Measurements from ENCODE around the gene MAPK4. TPM values are rescaled to one million over a fixed set of nuclear protein-coding genes. Genes with fewer than 3 reads are reported as not detected.
"Not testable (repeated sequence)": the region's sequence is repeated elsewhere in the genome, so short reads cannot be mapped to it uniquely, and the experiment has no call there.

Gene MAPK4
- total RNA-seq = not detected in 2 replicates

DNA sequence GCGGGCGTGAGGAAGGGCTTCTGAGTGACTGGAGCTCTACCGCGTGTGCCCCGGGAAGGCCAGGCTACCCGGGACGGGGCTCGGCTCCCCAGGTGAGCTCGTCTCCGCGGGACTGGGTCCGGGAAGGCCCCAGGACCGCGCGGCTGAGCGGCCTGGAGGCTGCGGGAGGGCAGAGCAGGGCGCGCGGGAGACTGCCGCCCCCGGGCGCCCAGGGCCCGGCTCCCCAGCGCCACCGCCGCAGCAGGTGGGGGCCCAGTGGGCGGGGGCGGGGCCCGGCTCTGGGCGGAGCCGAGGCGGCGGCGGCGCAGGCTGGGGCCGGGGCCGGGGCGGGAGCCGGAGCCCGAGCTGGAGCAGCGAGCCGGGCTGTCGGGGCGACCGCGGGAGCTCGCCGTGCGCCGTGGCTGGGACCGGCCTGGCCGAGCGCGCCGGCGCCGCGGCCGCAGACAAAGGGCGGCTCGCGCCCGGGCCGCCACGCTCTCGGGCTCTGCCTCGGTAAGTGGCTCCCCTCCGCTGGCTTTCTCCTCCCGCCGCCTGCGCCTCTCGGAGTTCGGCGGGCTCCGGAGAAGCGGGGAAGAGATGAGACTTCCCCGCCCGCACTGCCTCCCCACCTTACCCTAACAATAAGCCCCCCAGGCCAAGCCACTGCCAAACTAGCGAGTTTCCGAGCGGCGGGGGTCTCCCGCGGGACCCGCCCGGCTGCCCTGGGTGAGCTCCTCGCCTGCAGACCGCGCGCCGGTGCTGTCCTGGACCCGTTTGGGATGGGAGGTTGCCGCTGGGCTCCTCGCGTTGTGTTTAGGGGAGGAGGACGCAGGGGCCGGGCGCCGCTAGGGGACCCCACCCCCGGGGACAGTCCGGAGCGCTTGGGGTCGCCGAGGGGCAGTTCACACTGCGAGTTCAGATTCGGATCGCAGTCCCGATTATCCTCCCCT is at the start of gene MAPK4:
Gene MAPK4 (plus strand): TSS at position 336 of the 929 bp plus-strand sequence. CDS start 103,872 bp downstream, outside the sequence.
- intact Hi-C loops (cut with micrococcal nuclease) = no loop called here
- Mint-ChIP-seq H3K4me3 (ENCODE audit: low read depth) (peak within 1 kb of the TSS; percentile 26), H3K36me3 (ENCODE audit: low read depth) (no peaks in the 10 kb centered on the region), H3K27me3 (ENCODE audit: low read depth) (peaks cover 70% of the 10 kb centered on the region), H3K4me1 (ENCODE audit: low read depth) (no peaks in the 10 kb centered on the region), H3K9me3 (peaks cover 9% of the 10 kb centered on the region), H3K27ac (no peak within 1 kb of the TSS)
- DNase-seq (ENCODE audit: low spot score) = no peak

DNA sequence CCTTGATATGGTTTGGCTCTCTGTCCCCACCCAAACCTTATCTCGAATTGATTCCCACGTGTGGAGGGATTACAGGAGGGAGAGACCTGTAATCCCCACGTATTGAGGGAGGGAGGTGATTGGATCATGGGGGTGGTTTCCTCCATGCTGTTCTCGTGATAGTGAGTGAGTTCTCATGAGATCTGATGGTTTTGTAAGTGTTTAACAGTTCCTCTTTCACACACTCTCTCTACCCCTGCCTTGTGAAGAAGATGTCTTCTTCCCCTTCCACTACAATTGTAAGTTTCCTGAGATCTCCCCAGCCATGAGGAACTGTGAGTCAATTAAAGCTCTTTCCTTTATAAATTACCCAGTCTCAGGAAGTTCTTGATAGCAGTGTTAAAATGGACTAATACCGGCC is 42.6 kb upstream of the MAPK4 start:
- H3K36me3 Mint-ChIP-seq (ENCODE audit: low read depth); DNase-seq (ENCODE audit: low spot score); intact Hi-C loops (cut with micrococcal nuclease); H3K27ac Mint-ChIP-seq; H3K4me3 Mint-ChIP-seq (ENCODE audit: low read depth); H3K4me1 Mint-ChIP-seq (ENCODE audit: low read depth); H3K9me3 Mint-ChIP-seq; H3K27me3 Mint-ChIP-seq (ENCODE audit: low read depth): not testable (repeated sequence)

DNA sequence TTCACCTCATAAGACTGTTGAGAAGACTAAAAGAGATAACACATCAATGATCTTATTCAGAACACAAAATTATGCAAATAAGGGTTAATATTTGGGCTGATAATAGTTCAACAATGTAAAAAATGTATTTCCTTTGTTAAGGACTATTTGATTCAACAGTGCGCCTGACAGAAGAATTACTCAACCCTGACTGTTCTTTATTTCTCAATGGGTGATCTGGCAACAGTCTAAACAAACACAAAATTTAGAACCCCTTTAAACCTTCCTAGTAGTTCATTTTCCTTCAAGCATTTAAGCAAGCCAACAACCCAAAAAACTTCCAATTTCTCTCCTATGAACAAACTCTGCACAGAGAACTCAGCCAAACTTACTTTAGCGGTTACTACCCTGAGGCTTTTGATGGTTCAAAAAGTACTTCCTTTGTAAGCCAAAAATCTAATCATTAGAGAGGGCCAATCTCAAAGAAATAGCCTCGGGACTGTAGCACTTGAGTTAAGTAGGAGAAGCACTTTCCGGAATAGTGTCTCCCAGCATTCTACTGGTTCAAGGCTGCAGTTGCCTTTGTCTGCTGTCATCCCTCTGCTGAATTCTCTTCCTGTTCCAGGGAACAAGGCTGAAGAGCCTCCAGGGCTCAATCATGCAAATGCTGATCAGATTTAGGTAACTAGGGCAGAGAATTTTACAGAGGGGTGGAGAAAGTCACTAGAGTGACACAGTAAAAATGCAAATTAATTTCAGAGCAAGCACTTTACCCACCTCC is 40.9 kb upstream of the MAPK4 start:
- DNase-seq (ENCODE audit: low spot score) = no peak
- no peak overlapping the region for H3K4me3 Mint-ChIP-seq (ENCODE audit: low read depth)
- H3K36me3 Mint-ChIP-seq (ENCODE audit: low read depth) = no peaks in the 10 kb centered on the region
- H3K4me1 Mint-ChIP-seq (ENCODE audit: low read depth) = no peaks in the 10 kb centered on the region
- H3K27ac Mint-ChIP-seq = no peak overlapping the region
- intact Hi-C loops (cut with micrococcal nuclease) = no loop called here
- H3K27me3 Mint-ChIP-seq (ENCODE audit: low read depth) = peaks cover 1% of the 10 kb centered on the region
- no peaks in the 10 kb centered on the region for H3K9me3 Mint-ChIP-seq

GRCh38 chr18:50523165-50523564 is 36.7 kb upstream of the MAPK4 start:
- H3K4me1 Mint-ChIP-seq (ENCODE audit: low read depth) = no peaks in the 10 kb centered on the region
- no peak overlapping the region for H3K27ac Mint-ChIP-seq
- peaks cover 1% of the 10 kb centered on the region for H3K27me3 Mint-ChIP-seq (ENCODE audit: low read depth)
- H3K36me3 Mint-ChIP-seq (ENCODE audit: low read depth) = no peaks in the 10 kb centered on the region
- intact Hi-C loops (cut with micrococcal nuclease) = no loop called here
- no peaks in the 10 kb centered on the region for H3K9me3 Mint-ChIP-seq
- H3K4me3 Mint-ChIP-seq (ENCODE audit: low read depth) = no peak overlapping the region
- DNase-seq (ENCODE audit: low spot score) = no peak

- Mint-ChIP-seq H3K27ac (no peak overlapping the region), H3K9me3 (peaks cover 8% of the 10 kb centered on the region), H3K36me3 (ENCODE audit: low read depth) (no peaks in the 10 kb centered on the region), H3K4me1 (ENCODE audit: low read depth) (no peaks in the 10 kb centered on the region), H3K4me3 (ENCODE audit: low read depth) (no peak overlapping the region), H3K27me3 (ENCODE audit: low read depth) (no peaks in the 10 kb centered on the region)
- no peak for DNase-seq (ENCODE audit: low spot score)
- intact Hi-C loops (cut with micrococcal nuclease) = no loop called here
Measured at GRCh38 chr18:50527636-50528307, 32.1 kb upstream of the MAPK4 start.

- no peak overlapping the region for H3K27ac Mint-ChIP-seq
- H3K4me1 Mint-ChIP-seq (ENCODE audit: low read depth) = no peaks in the 10 kb centered on the region
- H3K36me3 Mint-ChIP-seq (ENCODE audit: low read depth) = no peaks in the 10 kb centered on the region
- H3K27me3 Mint-ChIP-seq (ENCODE audit: low read depth) = no peaks in the 10 kb centered on the region
- no peak for DNase-seq (ENCODE audit: low spot score)
- H3K9me3 Mint-ChIP-seq = peaks cover 13% of the 10 kb centered on the region
- intact Hi-C loops (cut with micrococcal nuclease) = no loop called here
- no peak overlapping the region for H3K4me3 Mint-ChIP-seq (ENCODE audit: low read depth)
Measured at GRCh38 chr18:50528806-50529205, 31.1 kb upstream of the MAPK4 start.

DNA sequence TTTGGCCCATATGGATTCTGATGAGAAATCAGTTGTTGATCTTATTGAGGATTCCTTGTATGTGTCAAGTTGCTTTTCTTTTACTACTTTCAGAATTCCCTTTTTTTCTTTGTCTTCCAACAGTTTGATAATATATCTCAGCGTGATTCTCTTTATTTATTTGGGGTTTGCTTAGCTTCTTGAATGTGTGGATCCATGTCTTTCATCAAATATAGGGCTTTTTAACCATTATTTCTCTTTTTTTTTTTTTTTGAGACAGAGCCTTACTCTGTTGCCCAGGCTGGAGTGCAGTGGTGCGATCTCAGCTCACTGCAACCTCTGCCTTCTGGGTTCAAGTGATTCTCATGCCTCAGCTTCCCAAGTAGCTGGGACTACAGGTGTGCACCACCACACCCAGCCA is 26.1 kb upstream of the MAPK4 start:
- H3K36me3 Mint-ChIP-seq (ENCODE audit: low read depth); H3K4me3 Mint-ChIP-seq (ENCODE audit: low read depth); H3K4me1 Mint-ChIP-seq (ENCODE audit: low read depth); H3K27ac Mint-ChIP-seq; H3K27me3 Mint-ChIP-seq (ENCODE audit: low read depth); intact Hi-C loops (cut with micrococcal nuclease); DNase-seq (ENCODE audit: low spot score): not testable (repeated sequence)
- peaks cover 18% of the 10 kb centered on the region for H3K9me3 Mint-ChIP-seq

DNA sequence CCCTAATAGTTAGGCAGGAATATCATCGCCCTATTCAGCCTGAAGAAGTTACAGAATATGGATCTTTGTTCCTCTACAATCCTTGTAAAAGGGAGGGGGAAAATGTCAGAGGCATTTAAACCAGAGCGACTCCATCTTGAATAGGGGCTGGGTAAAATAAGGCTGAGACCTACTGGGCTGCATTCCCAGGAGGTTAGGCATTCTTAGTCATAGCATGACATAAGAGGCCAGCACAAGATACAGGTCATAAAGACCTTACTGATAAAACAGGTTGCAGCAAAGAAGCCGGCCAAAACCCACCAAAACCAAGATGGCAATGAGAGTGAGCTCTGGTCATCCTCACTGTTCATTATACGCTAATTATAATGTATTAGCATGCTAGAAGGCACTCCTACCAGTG is 15.4 kb upstream of the MAPK4 start:
- H3K36me3 Mint-ChIP-seq (ENCODE audit: low read depth); H3K27ac Mint-ChIP-seq; H3K27me3 Mint-ChIP-seq (ENCODE audit: low read depth); H3K4me1 Mint-ChIP-seq (ENCODE audit: low read depth); DNase-seq (ENCODE audit: low spot score); H3K9me3 Mint-ChIP-seq; H3K4me3 Mint-ChIP-seq (ENCODE audit: low read depth); intact Hi-C loops (cut with micrococcal nuclease): not testable (repeated sequence)

GRCh38 chr18:50545936-50546335 is 14.0 kb upstream of the MAPK4 start:
- no peak overlapping the region for H3K27ac Mint-ChIP-seq
- H3K4me1 Mint-ChIP-seq (ENCODE audit: low read depth) = no peaks in the 10 kb centered on the region
- no peak overlapping the region for H3K4me3 Mint-ChIP-seq (ENCODE audit: low read depth)
- intact Hi-C loops (cut with micrococcal nuclease) = no loop called here
- H3K36me3 Mint-ChIP-seq (ENCODE audit: low read depth) = no peaks in the 10 kb centered on the region
- peaks cover 2% of the 10 kb centered on the region for H3K27me3 Mint-ChIP-seq (ENCODE audit: low read depth)
- H3K9me3 Mint-ChIP-seq = no peaks in the 10 kb centered on the region
- no peak for DNase-seq (ENCODE audit: low spot score)

- DNase-seq (ENCODE audit: low spot score) = no peak
- intact Hi-C loops (cut with micrococcal nuclease) = no loop called here
- Mint-ChIP-seq H3K27ac (no peak overlapping the region), H3K4me3 (ENCODE audit: low read depth) (no peak overlapping the region), H3K4me1 (ENCODE audit: low read depth) (no peaks in the 10 kb centered on the region), H3K36me3 (ENCODE audit: low read depth) (no peaks in the 10 kb centered on the region), H3K9me3 (no peaks in the 10 kb centered on the region), H3K27me3 (ENCODE audit: low read depth) (peaks cover under 1% of the 10 kb centered on the region)
Measured at GRCh38 chr18:50548160-50548559, 11.7 kb upstream of the MAPK4 start.

DNA sequence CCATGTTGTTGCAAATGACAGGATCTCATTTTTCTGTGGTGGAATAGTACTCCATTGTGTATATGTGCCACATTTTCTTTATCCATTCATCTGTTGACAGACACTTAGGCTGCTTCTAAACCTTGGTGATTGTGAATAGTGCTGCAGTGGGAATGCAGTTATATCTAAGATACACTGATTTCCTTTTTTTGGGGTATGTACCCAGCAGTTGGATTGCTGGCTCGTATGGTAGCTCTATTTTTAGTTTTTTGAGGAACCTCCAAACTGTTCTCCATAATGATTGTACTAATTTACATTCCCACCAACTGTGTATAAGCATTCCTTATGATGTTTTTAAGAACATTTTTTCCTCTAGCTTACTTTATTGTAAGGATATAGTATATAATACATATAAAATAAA is 8.2 kb upstream of the MAPK4 start:
- H3K4me1 Mint-ChIP-seq (ENCODE audit: low read depth); intact Hi-C loops (cut with micrococcal nuclease); DNase-seq (ENCODE audit: low spot score); H3K27ac Mint-ChIP-seq; H3K36me3 Mint-ChIP-seq (ENCODE audit: low read depth); H3K9me3 Mint-ChIP-seq; H3K4me3 Mint-ChIP-seq (ENCODE audit: low read depth): not testable (repeated sequence)
- H3K27me3 Mint-ChIP-seq (ENCODE audit: low read depth) = peaks cover 16% of the 10 kb centered on the region

GRCh38 chr18:50558157-50558556 is 1.7 kb upstream of the MAPK4 start:
- no peak for DNase-seq (ENCODE audit: low spot score)
- Mint-ChIP-seq H3K4me3 (ENCODE audit: low read depth) (no peak overlapping the region), H3K9me3 (peaks cover 9% of the 10 kb centered on the region), H3K36me3 (ENCODE audit: low read depth) (no peaks in the 10 kb centered on the region), H3K4me1 (ENCODE audit: low read depth) (no peaks in the 10 kb centered on the region), H3K27ac (no peak overlapping the region), H3K27me3 (ENCODE audit: low read depth) (peaks cover 64% of the 10 kb centered on the region)
- intact Hi-C loops (cut with micrococcal nuclease) = no loop called here
